Measurements from ENCODE around the gene HERC3.

GRCh38 chr4:88705223-88705622 lies 112.9 kb downstream of the HERC3 start:
- TF ChIP-seq, protein P1, sequence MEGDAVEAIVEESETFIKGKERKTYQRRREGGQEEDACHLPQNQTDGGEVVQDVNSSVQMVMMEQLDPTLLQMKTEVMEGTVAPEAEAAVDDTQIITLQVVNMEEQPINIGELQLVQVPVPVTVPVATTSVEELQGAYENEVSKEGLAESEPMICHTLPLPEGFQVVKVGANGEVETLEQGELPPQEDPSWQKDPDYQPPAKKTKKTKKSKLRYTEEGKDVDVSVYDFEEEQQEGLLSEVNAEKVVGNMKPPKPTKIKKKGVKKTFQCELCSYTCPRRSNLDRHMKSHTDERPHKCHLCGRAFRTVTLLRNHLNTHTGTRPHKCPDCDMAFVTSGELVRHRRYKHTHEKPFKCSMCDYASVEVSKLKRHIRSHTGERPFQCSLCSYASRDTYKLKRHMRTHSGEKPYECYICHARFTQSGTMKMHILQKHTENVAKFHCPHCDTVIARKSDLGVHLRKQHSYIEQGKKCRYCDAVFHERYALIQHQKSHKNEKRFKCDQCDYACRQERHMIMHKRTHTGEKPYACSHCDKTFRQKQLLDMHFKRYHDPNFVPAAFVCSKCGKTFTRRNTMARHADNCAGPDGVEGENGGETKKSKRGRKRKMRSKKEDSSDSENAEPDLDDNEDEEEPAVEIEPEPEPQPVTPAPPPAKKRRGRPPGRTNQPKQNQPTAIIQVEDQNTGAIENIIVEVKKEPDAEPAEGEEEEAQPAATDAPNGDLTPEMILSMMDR (IDR thresholded peaks at IDR 0.05) = no peak
- no peak for TF ChIP-seq POLR2AphosphoS5 (IDR thresholded peaks at IDR 0.05; ENCODE audit: insufficient read depth in 1 of 2, low read depth in 1 of 2)
